IMR-90 (cell line): ENCODE data around the gene EIF3L. TPM values are rescaled to one million over a fixed set of nuclear protein-coding genes. Genes with fewer than 3 reads are reported as not detected.

Experiments used
- ATAC-seq: fragments of 200-7000 bp; cut with Tn5 transposase; 2 replicates; pipeline ENCODE4 v1.9.1; 2020; ENCODE audit warnings: low read depth, mild to moderate bottlenecking, moderate library complexity
- BruUV-seq: library from RNA; stranded (reverse); fragments of 400-500 nt; replicated peaks from 2 replicates; lab custom pipeline; 2021; lab: Mats Ljungman, UMichigan
- CTCF ChIA-PET: fragments of 300-600 bp; formaldehyde crosslinking; extraction: SDS; loops from one replicate; lab custom pipeline; 2021; ENCODE audit warnings: antibody characterized with exemption; lab: Yijun Ruan, JAX
- POLR2A ChIA-PET: fragments of 300-600 bp; sonication (Branson Sonifier 250); formaldehyde crosslinking; loops from one replicate; lab custom pipeline; 2022; ENCODE audit warnings: antibody characterized with exemption; ENCODE audit not compliant: unreplicated experiment; lab: Charles Lee
- DNase-seq: peaks from one replicate; pipeline ENCODE4 v3.0.0; 2013
- H2AFZ ChIP-seq: replicated peaks from 2 replicates; pipeline ENCODE3; 2013; ENCODE audit warnings: low read length, mild to moderate bottlenecking; ENCODE audit not compliant: poor library complexity
- H2AK5ac ChIP-seq: 2 replicates; pipeline ENCODE4 v1.6.1; 2013; ENCODE audit warnings: low read depth, low read length, inconsistent platforms
- H2AK9ac ChIP-seq: replicated peaks from 2 replicates; pipeline ENCODE3; 2013; ENCODE audit warnings: mild to moderate bottlenecking, low read depth, low read length, moderate library complexity; ENCODE audit not compliant: poor library complexity
- H2BK120ac ChIP-seq: 2 replicates; pipeline ENCODE4 v1.6.1; 2013; ENCODE audit warnings: low read depth, low read length, inconsistent platforms
- H2BK15ac ChIP-seq: 3 replicates; pipeline ENCODE4 v1.6.1; 2013; ENCODE audit warnings: low read depth, low read length, inconsistent platforms
- H2BK20ac ChIP-seq: 2 replicates; pipeline ENCODE4 v1.6.1; 2013; ENCODE audit warnings: low read depth, mild to moderate bottlenecking, inconsistent platforms, low read length, moderate library complexity
- H2BK5ac ChIP-seq: 2 replicates; pipeline ENCODE4 v1.6.1; 2013; ENCODE audit warnings: mild to moderate bottlenecking, low read depth, low read length, inconsistent platforms; ENCODE audit not compliant: poor library complexity, severe bottlenecking
- H3K14ac ChIP-seq: replicated peaks from 2 replicates; pipeline ENCODE4 v1.6.1; 2013; ENCODE audit warnings: low read depth, low read length, inconsistent platforms
- H3K18ac ChIP-seq: 2 replicates; pipeline ENCODE4 v1.6.1; 2013; ENCODE audit warnings: low read depth, low read length, control low read depth
- H3K23ac ChIP-seq: 2 replicates; pipeline ENCODE4 v1.6.1; 2013; ENCODE audit warnings: low read depth, low read length, inconsistent platforms
- H3K27ac ChIP-seq: 2 replicates; pipeline ENCODE4 v1.5.1; 2013; ENCODE audit warnings: mild to moderate bottlenecking, control low read depth, low read length; ENCODE audit not compliant: insufficient read depth
- H3K27me3 ChIP-seq: 2 replicates; pipeline ENCODE4 v1.6.1; 2013; ENCODE audit warnings: low read length; ENCODE audit not compliant: control insufficient read depth, insufficient read depth
- H3K36me3 ChIP-seq: 2 replicates; pipeline ENCODE4 v1.6.1; 2013; ENCODE audit warnings: low read length, mixed read lengths; ENCODE audit not compliant: control insufficient read depth, insufficient read depth
- H3K4ac ChIP-seq: 2 replicates; pipeline ENCODE4 v1.6.1; 2013; ENCODE audit warnings: low read depth, low read length, inconsistent platforms
- H3K4me1 ChIP-seq: 2 replicates; pipeline ENCODE4 v1.6.1; 2013; ENCODE audit warnings: low read length, mixed read lengths; ENCODE audit not compliant: control insufficient read depth, insufficient read depth
- H3K4me2 ChIP-seq: 2 replicates; pipeline ENCODE4 v1.6.1; 2013; ENCODE audit warnings: low read depth, mild to moderate bottlenecking, control low read depth, low read length, moderate library complexity
- H3K4me3 ChIP-seq: 2 replicates; pipeline ENCODE4 v1.5.1; 2013; ENCODE audit warnings: low read depth, mild to moderate bottlenecking, control low read depth, low read length, moderate library complexity; ENCODE audit not compliant: insufficient read depth
- H3K56ac ChIP-seq: 2 replicates; pipeline ENCODE4 v1.6.1; 2013; ENCODE audit warnings: low read length, inconsistent platforms; ENCODE audit not compliant: insufficient read depth; ENCODE audit errors: extremely low read depth
- H3K79me1 ChIP-seq, 2 experiments: 2 replicates each; pipeline ENCODE4 v1.6.1; 2013; ENCODE audit warnings: low read length in 2 of 2, inconsistent platforms in 1 of 2, low read depth in 1 of 2
- H3K9ac ChIP-seq: 2 replicates; pipeline ENCODE4 v1.6.1; 2013; ENCODE audit warnings: low read depth, low read length, control low read depth
- H3K9me1 ChIP-seq: 2 replicates; pipeline ENCODE4 v1.6.1; 2013; ENCODE audit warnings: low read length, inconsistent platforms; ENCODE audit not compliant: insufficient read depth
- H3K9me3 ChIP-seq: 2 replicates; pipeline ENCODE4 v1.6.1; 2013; ENCODE audit warnings: low read length; ENCODE audit not compliant: control insufficient read depth, insufficient read depth
- H4K20me1 ChIP-seq: 2 replicates; pipeline ENCODE4 v1.6.1; 2013; ENCODE audit warnings: low read length, inconsistent platforms; ENCODE audit not compliant: insufficient read depth
- H4K5ac ChIP-seq: 2 replicates; pipeline ENCODE4 v1.6.1; 2013; ENCODE audit warnings: mild to moderate bottlenecking, low read depth, low read length, control low read depth
- H4K8ac ChIP-seq, 2 experiments: 2 replicates each; pipeline ENCODE4 v1.6.1; 2013; ENCODE audit warnings: low read depth in 2 of 2, low read length in 2 of 2, control low read depth in 1 of 2, inconsistent platforms in 1 of 2
- H4K91ac ChIP-seq: 2 replicates; pipeline ENCODE4 v1.6.1; 2013; ENCODE audit warnings: low read depth, low read length, inconsistent platforms; ENCODE audit not compliant: insufficient read depth
- BHLHE40 ChIP-seq: fragments of 150-350 bp; IDR thresholded peaks from 2 replicates; pipeline ENCODE4 v1.6.1; 2016; ENCODE audit warnings: mild to moderate bottlenecking, low read depth, low read length
- CEBPB ChIP-seq: IDR thresholded peaks from 2 replicates; pipeline ENCODE4 v1.6.1; 2012; ENCODE audit warnings: low read depth, low read length, improper control_type of control experiment
- FOS ChIP-seq: fragments of 150-350 bp; IDR thresholded peaks from 2 replicates; pipeline ENCODE4 v1.6.1; 2016; ENCODE audit warnings: low read depth, low read length
- MAFK ChIP-seq: IDR thresholded peaks from 2 replicates; pipeline ENCODE4 v1.6.1; 2012; ENCODE audit warnings: low read depth, low read length, improper control_type of control experiment
- MXI1 ChIP-seq: IDR thresholded peaks from 2 replicates; pipeline ENCODE4 v1.6.1; 2012; ENCODE audit warnings: low read depth, mild to moderate bottlenecking, low read length, moderate library complexity, borderline replicate concordance
- RAD21 ChIP-seq: IDR thresholded peaks from 2 replicates; pipeline ENCODE4 v1.6.1; 2012; ENCODE audit warnings: low read length, improper control_type of control experiment
- RFX5 ChIP-seq: IDR thresholded peaks from 2 replicates; pipeline ENCODE4 v1.8.0; 2012; ENCODE audit warnings: low read depth, mild to moderate bottlenecking, low read length, moderate library complexity
- SMC3 ChIP-seq: fragments of 150-350 bp; IDR thresholded peaks from 2 replicates; pipeline ENCODE4 v1.6.1; 2016; ENCODE audit warnings: low read depth, mild to moderate bottlenecking, antibody characterized with exemption, low read length, moderate library complexity
- WGBS, 2 experiments: methylation state at CpG; one replicate each; pipeline versions ENCODE4 v1.1.5 to v1.1.7; 2013; ENCODE audit warnings: missing lambda C conversion rate in 2 of 2; ENCODE audit not compliant: insufficient read length in 1 of 2; ENCODE audit errors: extremely low coverage in 2 of 2; 5-methylcytosine and 5-hydroxymethylcytosine counted together
- dilution Hi-C: fragments of 300-500 bp; cut with HindIII; formaldehyde crosslinking; loops from one replicate; pipeline ENCODE4 v1.14.3; 2018; ENCODE audit warnings: low sequenced_read_pairs; ENCODE audit not compliant: unreplicated experiment
- in situ Hi-C: fragments of 300-500 bp; cut with MboI; formaldehyde crosslinking; loops from 3 replicates; pipeline ENCODE4 v1.14.3; 2019; ENCODE audit warnings: low sequenced_read_pairs, inconsistent platforms, mixed read lengths
- intact Hi-C: fragments of 100-400 bp; cut with micrococcal nuclease; formaldehyde crosslinking; loops from 2 replicates; pipeline ENCODE4 v1.10.0; 2022
- polyA plus RNA-seq, 3 experiments: library from polyadenylated mRNA; depleted of rRNA; stranded (reverse); fragments of >200 nt; gene quantifications; 2 replicates each; pipeline ENCODE4 v1.2.3, GENCODE V29; 2012; ENCODE audit warnings: low replicate concordance in 1 of 3
- total RNA-seq: library from RNA; depleted of rRNA; stranded (reverse); fragments of >200 nt; gene quantifications from 2 replicates; pipeline ENCODE4 v1.2.3, GENCODE V29; 2012
- TF ChIP-seq, protein P1 (sequence below): conservative IDR thresholded peaks from 2 replicates; pipeline ENCODE4 v1.5.1; 2012; ENCODE audit warnings: mild to moderate bottlenecking, low read depth, low read length, improper control_type of control experiment
- TF ChIP-seq, protein P2 (sequence below): fragments of 150-350 bp; IDR thresholded peaks from 2 replicates; pipeline ENCODE4 v1.6.1; 2017; ENCODE audit warnings: mild to moderate bottlenecking, antibody characterized with exemption, low read length, low read depth

Gene EIF3L
- total and polyA plus RNA-seq, 2 of the 4 experiments (the other 2 are of a cell fraction): 391 to 593 TPM

DNA sequence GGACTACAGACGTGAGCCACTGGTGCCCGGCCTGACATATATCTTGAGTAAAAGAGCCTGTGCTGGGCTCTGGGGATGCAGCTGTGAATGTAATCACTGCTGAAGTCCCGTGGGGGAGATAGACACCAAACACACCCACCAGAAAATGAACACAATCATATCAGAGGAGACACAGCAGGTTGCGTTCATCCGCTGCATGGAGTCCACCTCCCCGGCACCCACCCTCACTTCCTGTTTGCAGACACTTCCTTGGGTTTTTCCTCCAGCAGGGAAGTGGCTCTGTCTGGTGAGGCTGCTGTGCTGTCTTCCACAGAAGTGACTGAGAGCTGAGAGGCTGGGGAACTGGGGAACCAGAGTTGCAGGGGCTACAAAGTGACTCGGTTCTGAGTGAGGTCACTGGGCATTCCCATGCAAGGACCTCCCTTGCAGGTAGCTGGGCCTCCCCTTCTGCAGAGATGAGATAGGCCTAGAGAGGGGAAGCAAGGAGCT lies 64.1 kb downstream of the EIF3L start:
- H3K27ac ChIP-seq: no peak overlapping the region
- ATAC-seq (no peak), DNase-seq (no peak)
- no peak overlapping the region for H3K56ac ChIP-seq
- H2AK5ac ChIP-seq: no peak overlapping the region
- H2AFZ ChIP-seq: no peak overlapping the region
- in situ Hi-C loops: no loop called here
- peaks cover 8% of the 10 kb centered on the region for H3K9me1 ChIP-seq
- no peak overlapping the region for H3K9ac ChIP-seq
- no peak overlapping the region for H2BK20ac ChIP-seq
- no TSS peak for BruUV-seq
- no peak overlapping the region for H2AK9ac ChIP-seq
- no CpG with 5 or more reads among the region's 7 CpGs for WGBS, 2 experiments
- peaks cover 41% of the 10 kb centered on the region for H3K36me3 ChIP-seq
- H2BK15ac ChIP-seq: no peak overlapping the region
- CTCF ChIA-PET: no interaction called here
- no peak overlapping the region for H3K23ac ChIP-seq
- peaks cover 3% of the 10 kb centered on the region for H3K4me1 ChIP-seq
- H3K4ac ChIP-seq: no peak overlapping the region
- no peak overlapping the region for H4K5ac ChIP-seq
- dilution Hi-C loops: no loop called here
- H3K4me2 ChIP-seq: no peak overlapping the region
- TF ChIP-seq BHLHE40 (no peak), CEBPB (no peak), RFX5 (no peak), MXI1 (no peak), RAD21 (no peak), SMC3 (no peak), MAFK (no peak), FOS (no peak)
- TF ChIP-seq, protein P1, sequence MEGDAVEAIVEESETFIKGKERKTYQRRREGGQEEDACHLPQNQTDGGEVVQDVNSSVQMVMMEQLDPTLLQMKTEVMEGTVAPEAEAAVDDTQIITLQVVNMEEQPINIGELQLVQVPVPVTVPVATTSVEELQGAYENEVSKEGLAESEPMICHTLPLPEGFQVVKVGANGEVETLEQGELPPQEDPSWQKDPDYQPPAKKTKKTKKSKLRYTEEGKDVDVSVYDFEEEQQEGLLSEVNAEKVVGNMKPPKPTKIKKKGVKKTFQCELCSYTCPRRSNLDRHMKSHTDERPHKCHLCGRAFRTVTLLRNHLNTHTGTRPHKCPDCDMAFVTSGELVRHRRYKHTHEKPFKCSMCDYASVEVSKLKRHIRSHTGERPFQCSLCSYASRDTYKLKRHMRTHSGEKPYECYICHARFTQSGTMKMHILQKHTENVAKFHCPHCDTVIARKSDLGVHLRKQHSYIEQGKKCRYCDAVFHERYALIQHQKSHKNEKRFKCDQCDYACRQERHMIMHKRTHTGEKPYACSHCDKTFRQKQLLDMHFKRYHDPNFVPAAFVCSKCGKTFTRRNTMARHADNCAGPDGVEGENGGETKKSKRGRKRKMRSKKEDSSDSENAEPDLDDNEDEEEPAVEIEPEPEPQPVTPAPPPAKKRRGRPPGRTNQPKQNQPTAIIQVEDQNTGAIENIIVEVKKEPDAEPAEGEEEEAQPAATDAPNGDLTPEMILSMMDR: no peak
- TF ChIP-seq, protein P2, sequence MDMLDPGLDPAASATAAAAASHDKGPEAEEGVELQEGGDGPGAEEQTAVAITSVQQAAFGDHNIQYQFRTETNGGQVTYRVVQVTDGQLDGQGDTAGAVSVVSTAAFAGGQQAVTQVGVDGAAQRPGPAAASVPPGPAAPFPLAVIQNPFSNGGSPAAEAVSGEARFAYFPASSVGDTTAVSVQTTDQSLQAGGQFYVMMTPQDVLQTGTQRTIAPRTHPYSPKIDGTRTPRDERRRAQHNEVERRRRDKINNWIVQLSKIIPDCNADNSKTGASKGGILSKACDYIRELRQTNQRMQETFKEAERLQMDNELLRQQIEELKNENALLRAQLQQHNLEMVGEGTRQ: no peak
- peaks cover 28% of the 10 kb centered on the region for H4K20me1 ChIP-seq
- no peak overlapping the region for H3K18ac ChIP-seq
- no peaks in the 10 kb centered on the region for H3K27me3 ChIP-seq
- H4K91ac ChIP-seq: no peak overlapping the region
- H2BK5ac ChIP-seq: no peak overlapping the region
- no peak overlapping the region for H2BK120ac ChIP-seq
- H4K8ac ChIP-seq: no peak overlapping the region
- H3K79me1 ChIP-seq: peaks cover 23 to 56% of the 10 kb centered on the region in 2 experiments
- no peaks in the 10 kb centered on the region for H3K9me3 ChIP-seq
- intact Hi-C loops: no loop called here
- H3K14ac ChIP-seq: no peak overlapping the region
- no peak overlapping the region for H3K4me3 ChIP-seq
- POLR2A ChIA-PET: no interaction called here
